Measurements from ENCODE around the gene USP20. TPM values are rescaled to one million over a fixed set of nuclear protein-coding genes. Genes with fewer than 3 reads are reported as not detected.

USP20 gene
- total and polyA plus RNA-seq, 7 donors, result 7.9 to 52.1 (median 19.4) TPM

DNA sequence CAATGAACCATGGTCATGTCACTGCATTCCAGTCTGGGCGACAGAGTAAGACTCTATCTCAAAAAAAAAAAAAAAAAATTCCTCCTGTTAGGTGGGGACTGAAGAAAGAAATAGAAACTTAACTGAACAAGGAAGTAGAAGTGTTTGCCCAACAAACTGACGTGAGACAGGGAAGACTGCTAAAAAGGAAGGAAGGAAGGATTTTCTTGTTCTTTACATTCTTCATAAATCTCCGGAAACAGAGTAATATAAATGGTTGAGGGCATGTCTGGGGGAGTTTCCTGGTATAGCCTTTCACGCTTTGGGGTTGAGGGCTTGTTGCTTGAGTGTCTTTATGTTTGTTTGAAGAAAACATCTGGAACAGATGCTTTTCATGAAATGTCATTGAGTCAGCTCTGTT, 29.2 kb upstream of the USP20 start:
- no peaks in the 10 kb centered on the region for H3K27me3 ChIP-seq
- no peaks in the 10 kb centered on the region for H3K9me3 ChIP-seq
- peaks cover 0 to 15% (median 12%) of the 10 kb centered on the region in 4 donors for H3K4me1 ChIP-seq
- 14 to 52% methylated on average over 4 of the region's 4 CpGs for WGBS, 2 donors
- no peak for TF ChIP-seq EP300 (IDR thresholded peaks at IDR 0.05)
- no peak for TF ChIP-seq POLR2A (IDR thresholded peaks at IDR 0.05)
- TF ChIP-seq, protein P1, sequence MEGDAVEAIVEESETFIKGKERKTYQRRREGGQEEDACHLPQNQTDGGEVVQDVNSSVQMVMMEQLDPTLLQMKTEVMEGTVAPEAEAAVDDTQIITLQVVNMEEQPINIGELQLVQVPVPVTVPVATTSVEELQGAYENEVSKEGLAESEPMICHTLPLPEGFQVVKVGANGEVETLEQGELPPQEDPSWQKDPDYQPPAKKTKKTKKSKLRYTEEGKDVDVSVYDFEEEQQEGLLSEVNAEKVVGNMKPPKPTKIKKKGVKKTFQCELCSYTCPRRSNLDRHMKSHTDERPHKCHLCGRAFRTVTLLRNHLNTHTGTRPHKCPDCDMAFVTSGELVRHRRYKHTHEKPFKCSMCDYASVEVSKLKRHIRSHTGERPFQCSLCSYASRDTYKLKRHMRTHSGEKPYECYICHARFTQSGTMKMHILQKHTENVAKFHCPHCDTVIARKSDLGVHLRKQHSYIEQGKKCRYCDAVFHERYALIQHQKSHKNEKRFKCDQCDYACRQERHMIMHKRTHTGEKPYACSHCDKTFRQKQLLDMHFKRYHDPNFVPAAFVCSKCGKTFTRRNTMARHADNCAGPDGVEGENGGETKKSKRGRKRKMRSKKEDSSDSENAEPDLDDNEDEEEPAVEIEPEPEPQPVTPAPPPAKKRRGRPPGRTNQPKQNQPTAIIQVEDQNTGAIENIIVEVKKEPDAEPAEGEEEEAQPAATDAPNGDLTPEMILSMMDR (IDR thresholded peaks at IDR 0.05), result no peak
- no peak for TF ChIP-seq POLR2AphosphoS5 (IDR thresholded peaks at IDR 0.05)
- no peak for DNase-seq
- no peak overlapping the region for H3K27ac ChIP-seq
- intact Hi-C loops (cut with DNase I), result no loop called here
- H3K36me3 ChIP-seq, result peaks cover 10 to 44% (median 14%) of the 10 kb centered on the region in 4 donors
- H3K4me3 ChIP-seq, result no peak overlapping the region

DNA sequence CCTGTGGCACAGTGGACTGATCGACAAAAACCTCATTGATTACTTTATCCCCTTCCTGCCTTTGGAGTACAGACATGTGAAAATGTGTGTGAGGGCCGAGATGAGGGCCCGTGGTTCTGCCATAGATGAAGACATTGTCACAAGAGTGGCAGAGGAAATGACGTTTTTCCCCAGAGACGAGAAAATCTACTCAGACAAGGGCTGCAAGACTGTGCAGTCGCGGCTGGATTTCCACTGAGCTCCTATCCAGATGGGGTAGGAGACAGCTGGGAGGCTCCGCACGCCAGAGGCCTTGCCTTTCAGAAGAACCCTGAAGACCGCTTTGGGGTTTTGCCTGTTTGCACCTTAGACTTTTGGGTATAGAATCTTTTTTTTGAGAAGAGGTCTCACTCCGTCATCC, 25.9 kb upstream of the USP20 start:
- no peak for DNase-seq
- H3K9me3 ChIP-seq, result no peaks in the 10 kb centered on the region
- intact Hi-C loops (cut with DNase I), result no loop called here
- peaks cover 10 to 64% (median 19%) of the 10 kb centered on the region in 4 donors for H3K36me3 ChIP-seq
- TF ChIP-seq, protein P1 (IDR thresholded peaks at IDR 0.05), result no peak
- TF ChIP-seq POLR2A (IDR thresholded peaks at IDR 0.05) (no peak), EP300 (IDR thresholded peaks at IDR 0.05) (no peak), POLR2AphosphoS5 (IDR thresholded peaks at IDR 0.05) (no peak)
- no peak overlapping the region for H3K4me3 ChIP-seq
- WGBS, 2 donors, result 84 to 91% methylated on average over 11 of the region's 11 CpGs
- peaks cover 0 to 7% (median 2%) of the 10 kb centered on the region in 4 donors for H3K4me1 ChIP-seq
- no peaks in the 10 kb centered on the region for H3K27me3 ChIP-seq
- no peak overlapping the region for H3K27ac ChIP-seq

DNA sequence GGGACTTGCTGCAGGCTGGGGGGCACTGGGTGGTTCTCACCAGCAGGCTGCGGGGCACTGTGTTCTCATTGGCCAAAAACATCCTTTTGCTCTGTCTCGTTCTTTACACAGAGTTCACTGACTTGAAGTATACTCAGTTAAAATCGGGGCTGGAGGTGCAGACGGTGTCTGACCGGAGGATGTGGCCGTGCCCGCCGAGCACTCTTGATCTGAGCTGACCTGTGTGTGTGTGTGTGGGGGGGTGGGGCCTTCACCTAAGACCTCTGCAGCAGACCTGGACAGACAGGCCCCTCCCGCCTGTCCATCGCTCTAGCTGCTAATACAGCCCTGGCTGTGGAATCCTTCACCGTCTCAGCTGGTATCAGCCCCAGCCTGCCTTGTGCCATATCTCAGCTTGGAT, 25.1 kb upstream of the USP20 start:
- peaks cover 10 to 70% (median 19%) of the 10 kb centered on the region in 4 donors for H3K36me3 ChIP-seq
- intact Hi-C loops (cut with DNase I), result no loop called here
- 86 to 89% methylated on average over 11 of the region's 11 CpGs for WGBS, 2 donors
- TF ChIP-seq, protein P1 (IDR thresholded peaks at IDR 0.05), result no peak
- TF ChIP-seq POLR2AphosphoS5 (IDR thresholded peaks at IDR 0.05), result no peak
- peaks cover 0 to 5% (median 0%) of the 10 kb centered on the region in 4 donors for H3K4me1 ChIP-seq
- no peak overlapping the region for H3K4me3 ChIP-seq
- H3K27me3 ChIP-seq, result no peaks in the 10 kb centered on the region
- no peaks in the 10 kb centered on the region for H3K9me3 ChIP-seq
- no peak for DNase-seq
- H3K27ac ChIP-seq, result no peak overlapping the region

DNA sequence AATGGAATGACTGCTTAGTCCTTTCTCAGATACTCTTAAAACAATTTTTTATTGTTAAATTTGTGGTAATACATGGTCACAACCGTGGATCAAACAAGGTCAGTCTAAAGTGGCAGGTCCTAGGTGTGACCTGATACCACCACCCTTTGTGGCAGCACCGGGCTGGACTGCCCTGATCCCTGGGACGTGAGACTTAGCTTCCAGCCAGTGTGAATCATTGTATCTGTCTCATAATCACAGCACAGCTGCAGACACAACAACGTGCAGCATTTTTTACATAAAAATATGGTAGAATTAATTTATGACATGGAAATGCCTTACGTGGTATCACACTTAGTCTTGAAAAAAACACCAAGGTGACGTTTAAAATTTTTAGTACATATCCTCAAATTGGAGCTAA, 24.5 kb upstream of the USP20 start:
- H3K36me3 ChIP-seq, result peaks cover 10 to 73% (median 17%) of the 10 kb centered on the region in 4 donors
- DNase-seq, result no peak
- TF ChIP-seq POLR2A (IDR thresholded peaks at IDR 0.05) (no peak), POLR2AphosphoS5 (IDR thresholded peaks at IDR 0.05) (no peak), EP300 (IDR thresholded peaks at IDR 0.05) (no peak)
- TF ChIP-seq, protein P1 (IDR thresholded peaks at IDR 0.05), result no peak
- no peak overlapping the region for H3K4me3 ChIP-seq
- intact Hi-C loops (cut with DNase I), result no loop called here
- H3K27ac ChIP-seq, result no peak overlapping the region
- no peaks in the 10 kb centered on the region for H3K4me1 ChIP-seq
- no peaks in the 10 kb centered on the region for H3K9me3 ChIP-seq
- no peaks in the 10 kb centered on the region for H3K27me3 ChIP-seq
- 15 to 62% methylated on average over 6 of the region's 6 CpGs for WGBS, 2 donors

DNA sequence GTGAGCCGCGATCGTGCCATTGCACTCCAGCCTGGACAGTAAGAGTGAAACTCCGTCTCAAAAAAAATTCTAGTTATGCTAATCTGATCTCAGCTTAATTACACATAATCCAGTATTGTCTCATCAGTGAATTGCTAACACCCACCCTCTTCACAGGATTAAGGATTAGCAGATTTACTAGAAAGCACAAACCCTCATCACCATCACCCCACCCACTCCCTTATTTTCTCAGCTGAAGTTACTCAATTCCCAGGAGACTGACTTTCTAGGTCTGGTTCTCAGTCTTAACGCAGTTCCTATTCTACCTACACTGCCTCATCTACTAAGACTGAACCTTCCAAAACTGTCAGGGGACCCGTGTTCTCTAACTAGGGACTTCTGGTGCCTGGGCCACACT, 23.3 kb upstream of the USP20 start:
- WGBS, 2 donors, result 15 to 68% methylated on average over 6 of the region's 6 CpGs
- no peaks in the 10 kb centered on the region for H3K9me3 ChIP-seq
- peaks cover 13 to 82% (median 24%) of the 10 kb centered on the region in 4 donors for H3K36me3 ChIP-seq
- DNase-seq, result no peak
- H3K27me3 ChIP-seq, result no peaks in the 10 kb centered on the region
- H3K27ac ChIP-seq, result no peak overlapping the region
- no peaks in the 10 kb centered on the region for H3K4me1 ChIP-seq
- intact Hi-C loops (cut with DNase I), result no loop called here
- H3K4me3 ChIP-seq, result no peak overlapping the region
- TF ChIP-seq EP300 (IDR thresholded peaks at IDR 0.05), result no peak
- TF ChIP-seq, protein P1 (IDR thresholded peaks at IDR 0.05), result no peak
- no peak for TF ChIP-seq POLR2AphosphoS5 (IDR thresholded peaks at IDR 0.05)
- no peak for TF ChIP-seq POLR2A (IDR thresholded peaks at IDR 0.05)
